ENCODE data around the gene TMEM106B. TPM values are rescaled to one million over a fixed set of nuclear protein-coding genes. Genes with fewer than 3 reads are reported as not detected.

Gene TMEM106B
- total and polyA plus RNA-seq, 10 of the 15 experiments (the other 5 are each of a cell fraction or from before 2014, with no cell fraction given): 3.7 to 21.2 (median 12.3) TPM

DNA sequence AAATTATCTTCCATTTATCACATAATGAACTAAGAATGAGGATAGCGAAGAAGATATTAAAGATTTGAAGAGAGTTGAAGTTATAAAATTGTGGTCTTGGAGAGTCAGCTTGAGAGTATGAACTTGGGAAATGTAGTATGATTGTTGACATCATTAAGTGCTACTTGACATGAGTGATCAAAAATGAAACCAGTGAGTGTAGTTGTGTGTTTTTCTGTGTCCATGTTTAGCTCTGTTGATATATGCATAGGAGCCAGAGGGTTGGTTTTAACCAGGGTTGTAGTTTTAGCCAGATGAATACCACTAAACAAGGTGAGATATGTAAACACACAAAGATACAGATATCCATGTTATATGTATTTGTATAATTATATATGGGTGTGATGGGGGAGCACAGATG, 6.2 kb downstream of the TMEM106B start:
- H3K27me3 ChIP-seq (replicated peaks in 1 of 2; ENCODE audit: control insufficient read depth in 2 of 2, insufficient read depth in 2 of 2, low read length in 1 of 2): no peaks in the 10 kb centered on the region
- H2AFZ ChIP-seq (ENCODE audit: control insufficient read depth, low read depth, low read length): no peak overlapping the region
- CTCF ChIA-PET: interaction anchor here (0.9 to 1.0 kb wide), 3 partner anchors 15 to 105 kb away, joined by 3 to 4 read pairs (median 3); no protein-coding TSS in a partner anchor
- no TSS peak for BruUV-seq (replicated peaks)
- intact Hi-C loops (cut with micrococcal nuclease; ENCODE audit: unreplicated experiment): no loop called here
- 0 out of 2 replicates have a peak, but pooled peaks cover 1% of the 10 kb centered on the region for H3K79me2 ChIP-seq (ENCODE audit: control insufficient read depth, insufficient read depth, low read length)
- ATAC-seq: peak; percentile 48
- no peak overlapping the region for H3K4me2 ChIP-seq (ENCODE audit: control insufficient read depth, insufficient read depth)
- H3K36me3 ChIP-seq (ENCODE audit: control insufficient read depth in 2 of 2, insufficient read depth in 2 of 2, low read length in 1 of 2): no peaks in the 10 kb centered on the region
- WGBS (ENCODE audit: insufficient coverage, insufficient replicate concordance, low lambda C conversion rate, missing lambda C conversion rate): 97% methylated on average over 1 of the region's 1 CpG
- in situ Hi-C loops (cut with MboI): no loop called here
- RAD21 ChIA-PET (ENCODE audit: unreplicated experiment): no interaction called here
- SMC1A ChIA-PET (ENCODE audit: uncharacterized antibody, unreplicated experiment): interaction anchor here (0.9 to 2.4 kb wide), 3 partner anchors 12 to 32 kb away, joined by 3 to 5 read pairs (median 3); no protein-coding TSS in a partner anchor
- POLR2A ChIA-PET: interaction anchor here (0.6 kb wide), 1 partner anchor 892 kb away, joined by 7 read pairs; no protein-coding TSS in a partner anchor
- no peak for DNase-seq (ENCODE audit: low read depth, low spot score)
- no peak for FAIRE-seq
- H3K27ac ChIP-seq (ENCODE audit: control insufficient read depth, insufficient read depth): no peak overlapping the region
- TF ChIP-seq, protein P1, sequence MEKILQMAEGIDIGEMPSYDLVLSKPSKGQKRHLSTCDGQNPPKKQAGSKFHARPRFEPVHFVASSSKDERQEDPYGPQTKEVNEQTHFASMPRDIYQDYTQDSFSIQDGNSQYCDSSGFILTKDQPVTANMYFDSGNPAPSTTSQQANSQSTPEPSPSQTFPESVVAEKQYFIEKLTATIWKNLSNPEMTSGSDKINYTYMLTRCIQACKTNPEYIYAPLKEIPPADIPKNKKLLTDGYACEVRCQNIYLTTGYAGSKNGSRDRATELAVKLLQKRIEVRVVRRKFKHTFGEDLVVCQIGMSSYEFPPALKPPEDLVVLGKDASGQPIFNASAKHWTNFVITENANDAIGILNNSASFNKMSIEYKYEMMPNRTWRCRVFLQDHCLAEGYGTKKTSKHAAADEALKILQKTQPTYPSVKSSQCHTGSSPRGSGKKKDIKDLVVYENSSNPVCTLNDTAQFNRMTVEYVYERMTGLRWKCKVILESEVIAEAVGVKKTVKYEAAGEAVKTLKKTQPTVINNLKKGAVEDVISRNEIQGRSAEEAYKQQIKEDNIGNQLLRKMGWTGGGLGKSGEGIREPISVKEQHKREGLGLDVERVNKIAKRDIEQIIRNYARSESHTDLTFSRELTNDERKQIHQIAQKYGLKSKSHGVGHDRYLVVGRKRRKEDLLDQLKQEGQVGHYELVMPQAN (conservative IDR thresholded peaks at IDR 0.05): no peak
- TF ChIP-seq STAT3 (IDR thresholded peaks at IDR 0.05; ENCODE audit: low read depth, low read length) (no peak), ZBED1 (IDR thresholded peaks at IDR 0.05; ENCODE audit: borderline replicate concordance) (no peak), KDM1A (IDR thresholded peaks at IDR 0.05; ENCODE audit: borderline replicate concordance) (no peak), SUZ12 (IDR thresholded peaks at IDR 0.05; ENCODE audit: unreplicated experiment) (no peak), RBBP5 (conservative IDR thresholded peaks at IDR 0.05) (no peak)
- TF ChIP-seq, protein P2, sequence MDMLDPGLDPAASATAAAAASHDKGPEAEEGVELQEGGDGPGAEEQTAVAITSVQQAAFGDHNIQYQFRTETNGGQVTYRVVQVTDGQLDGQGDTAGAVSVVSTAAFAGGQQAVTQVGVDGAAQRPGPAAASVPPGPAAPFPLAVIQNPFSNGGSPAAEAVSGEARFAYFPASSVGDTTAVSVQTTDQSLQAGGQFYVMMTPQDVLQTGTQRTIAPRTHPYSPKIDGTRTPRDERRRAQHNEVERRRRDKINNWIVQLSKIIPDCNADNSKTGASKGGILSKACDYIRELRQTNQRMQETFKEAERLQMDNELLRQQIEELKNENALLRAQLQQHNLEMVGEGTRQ (IDR thresholded peaks at IDR 0.05; ENCODE audit: borderline replicate concordance, low read depth, low read length): no peak
- TF ChIP-seq, protein P3, sequence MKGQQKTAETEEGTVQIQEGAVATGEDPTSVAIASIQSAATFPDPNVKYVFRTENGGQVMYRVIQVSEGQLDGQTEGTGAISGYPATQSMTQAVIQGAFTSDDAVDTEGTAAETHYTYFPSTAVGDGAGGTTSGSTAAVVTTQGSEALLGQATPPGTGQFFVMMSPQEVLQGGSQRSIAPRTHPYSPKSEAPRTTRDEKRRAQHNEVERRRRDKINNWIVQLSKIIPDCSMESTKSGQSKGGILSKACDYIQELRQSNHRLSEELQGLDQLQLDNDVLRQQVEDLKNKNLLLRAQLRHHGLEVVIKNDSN (IDR thresholded peaks at IDR 0.05; ENCODE audit: borderline replicate concordance, extremely low read length, insufficient read depth, low read depth, low read length): no peak
- no peaks in the 10 kb centered on the region; the same call in 2 of the 3 replicates for H3K9me3 ChIP-seq (replicated peaks; ENCODE audit: control insufficient read depth, insufficient read depth, low read length)
- H3K9ac ChIP-seq (ENCODE audit: control insufficient read depth, insufficient read depth, low read length): no peak overlapping the region
- H4K20me1 ChIP-seq (ENCODE audit: control insufficient read depth, insufficient read depth): no peaks in the 10 kb centered on the region
- H3K4me3 ChIP-seq: no peak overlapping the region
- H3K4me1 ChIP-seq (ENCODE audit: control insufficient read depth, insufficient read depth, low read length): no peaks in the 10 kb centered on the region
